Medulla oblongata (tissue), 1 donor: ENCODE results near the gene FAM219A.
"Not testable (repeated sequence)": the region's sequence is repeated elsewhere in the genome, so short reads cannot be mapped to it uniquely, and the experiment has no call there.

Experiments used
- DNase-seq: peaks from one replicate; pipeline ENCODE4 v3.0.0-alpha.2; 2015; ENCODE audit errors: extremely low spot score

FAM219A gene

GRCh38 chr9:34484678-34485077 is 26.3 kb upstream of the FAM219A start:
- no peak for DNase-seq

- not testable (repeated sequence) for DNase-seq
Measured at GRCh38 chr9:34482746-34483145, 24.4 kb upstream of the FAM219A start.

GRCh38 chr9:34481620-34482019 is 23.2 kb upstream of the FAM219A start:
- not testable (repeated sequence) for DNase-seq

- DNase-seq: no peak
Measured at GRCh38 chr9:34479431-34479866, 21.1 kb upstream of the FAM219A start.

- no peak for DNase-seq
Measured at GRCh38 chr9:34477541-34477940, 19.2 kb upstream of the FAM219A start.

GRCh38 chr9:34475097-34475496 is 16.7 kb upstream of the FAM219A start:
- DNase-seq: no peak

- no peak for DNase-seq
Measured at GRCh38 chr9:34465468-34465867, 7.1 kb upstream of the FAM219A start.

GRCh38 chr9:34464571-34464970 is 6.2 kb upstream of the FAM219A start:
- DNase-seq: no peak

- no peak for DNase-seq
Measured at GRCh38 chr9:34463901-34464232, 5.5 kb upstream of the FAM219A start.

- DNase-seq: no peak
Measured at GRCh38 chr9:34463098-34463900, 4.9 kb upstream of the FAM219A start.

GRCh38 chr9:34459941-34460340 is 1.6 kb upstream of the FAM219A start:
- DNase-seq: no peak

- DNase-seq: no peak
Measured at GRCh38 chr9:34459356-34459755, 986 bp upstream of the FAM219A start.

- DNase-seq: no peak
Measured at GRCh38 chr9:34458959-34459340, 580 bp upstream of the FAM219A start.

- DNase-seq: peak; percentile 80
Measured at GRCh38 chr9:34457266-34458012, 931 bp downstream of the FAM219A start.

GRCh38 chr9:34456746-34457145 is 1.6 kb downstream of the FAM219A start:
- DNase-seq: no peak

GRCh38 chr9:34456151-34456550 is 2.2 kb downstream of the FAM219A start:
- DNase-seq: no peak

- DNase-seq: no peak
Measured at GRCh38 chr9:34454571-34455065, 3.8 kb downstream of the FAM219A start.

GRCh38 chr9:34452568-34452967 is 5.8 kb downstream of the FAM219A start:
- DNase-seq: peak; percentile 32

GRCh38 chr9:34451545-34451944 is 6.8 kb downstream of the FAM219A start:
- no peak for DNase-seq

- no peak for DNase-seq
Measured at GRCh38 chr9:34451135-34451534, 7.2 kb downstream of the FAM219A start.

GRCh38 chr9:34450644-34451043 is 7.7 kb downstream of the FAM219A start:
- DNase-seq: no peak

- no peak for DNase-seq
Measured at GRCh38 chr9:34446951-34447350, 11.4 kb downstream of the FAM219A start.

GRCh38 chr9:34446468-34446891 is 11.9 kb downstream of the FAM219A start:
- DNase-seq: no peak
